Measurements from ENCODE around the gene IVL. TPM values are rescaled to one million over a fixed set of nuclear protein-coding genes. Genes with fewer than 3 reads are reported as not detected.

Gene IVL
- total RNA-seq, 1 donor from 2014 or later = 0.24 TPM

- Histone ChIP-seq H3K27me3 (ENCODE audit: low read depth) (no peaks in the 10 kb centered on the region), H3K9me3 (no peaks in the 10 kb centered on the region), H3K4me1 (no peaks in the 10 kb centered on the region), H3K36me3 (no peaks in the 10 kb centered on the region), H3K27ac (no peak overlapping the region), H3K4me3 (no peak overlapping the region)
- intact Hi-C loops (cut with DNase I) = no loop called here
- DNase-seq = no peak
- TF ChIP-seq CTCF (IDR thresholded peaks at IDR 0.05) = no peak
- ATAC-seq = no peak
These were observed 42.0 kb upstream of the IVL start for GRCh38 chr1:152866321-152866720.

- no peaks in the 10 kb centered on the region for H3K36me3 ChIP-seq
- H3K27ac ChIP-seq = no peak overlapping the region
- DNase-seq = peak; percentile 53
- ATAC-seq = peak; percentile 81 to 88
- peak; percentile 69 for TF ChIP-seq CTCF (IDR thresholded peaks at IDR 0.05)
- H3K4me3 ChIP-seq = no peak overlapping the region
- H3K27me3 ChIP-seq (ENCODE audit: low read depth) = no peaks in the 10 kb centered on the region
- H3K9me3 ChIP-seq = no peaks in the 10 kb centered on the region
- no peaks in the 10 kb centered on the region for H3K4me1 ChIP-seq
- intact Hi-C loops (cut with DNase I) = no loop called here
These were observed 38.4 kb upstream of the IVL start for GRCh38 chr1:152869808-152870419.

DNA sequence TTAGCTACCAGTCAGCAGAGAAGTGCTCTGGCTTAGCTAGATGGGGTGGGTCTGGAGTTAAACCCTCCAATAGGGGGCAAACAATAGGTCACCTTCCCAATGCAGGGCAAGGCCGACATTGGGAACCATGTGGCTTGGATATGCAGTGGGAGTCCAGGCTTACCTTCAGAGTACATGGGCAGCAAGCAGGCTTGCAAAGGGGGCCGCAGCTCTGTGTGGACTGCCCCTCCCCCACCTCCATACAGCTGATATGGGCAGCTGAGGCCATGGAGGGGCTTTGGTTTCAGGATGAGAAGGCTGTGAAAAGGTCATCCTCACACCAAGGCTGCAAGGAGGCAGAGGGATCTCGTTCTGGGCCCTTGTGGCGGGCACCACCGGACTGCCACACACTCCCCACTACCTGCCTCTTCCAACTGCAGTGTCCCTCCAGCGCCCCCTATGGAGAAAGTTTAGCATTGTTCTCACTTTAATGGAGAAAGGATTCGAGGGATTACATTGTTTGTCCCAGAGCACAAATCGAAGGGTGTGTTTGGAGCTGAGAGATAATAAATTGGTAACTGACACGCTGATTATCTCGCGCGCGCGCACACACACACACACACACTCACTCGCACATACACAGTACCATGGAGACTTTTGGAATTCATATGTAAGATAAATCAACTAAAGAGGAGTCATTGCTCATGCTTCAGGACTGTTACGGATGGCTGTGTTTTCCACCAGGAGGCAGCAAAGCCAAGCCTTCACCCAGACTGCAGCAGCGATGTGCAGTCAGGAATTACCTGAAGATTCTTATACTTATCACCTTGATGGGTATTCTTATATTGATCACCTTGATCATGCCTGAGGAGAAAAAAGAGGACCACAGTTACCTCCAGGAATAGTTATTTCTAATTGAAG lies 37.3 kb upstream of the IVL start:
- Histone ChIP-seq H3K4me1 (no peaks in the 10 kb centered on the region), H3K27ac (no peak overlapping the region), H3K4me3 (no peak overlapping the region), H3K27me3 (ENCODE audit: low read depth) (no peaks in the 10 kb centered on the region), H3K36me3 (no peaks in the 10 kb centered on the region), H3K9me3 (no peaks in the 10 kb centered on the region)
- ATAC-seq (peak in 1 of 2 donors; percentile 14), DNase-seq (no peak)
- intact Hi-C loops (cut with DNase I) = no loop called here
- TF ChIP-seq CTCF (IDR thresholded peaks at IDR 0.05) = no peak

DNA sequence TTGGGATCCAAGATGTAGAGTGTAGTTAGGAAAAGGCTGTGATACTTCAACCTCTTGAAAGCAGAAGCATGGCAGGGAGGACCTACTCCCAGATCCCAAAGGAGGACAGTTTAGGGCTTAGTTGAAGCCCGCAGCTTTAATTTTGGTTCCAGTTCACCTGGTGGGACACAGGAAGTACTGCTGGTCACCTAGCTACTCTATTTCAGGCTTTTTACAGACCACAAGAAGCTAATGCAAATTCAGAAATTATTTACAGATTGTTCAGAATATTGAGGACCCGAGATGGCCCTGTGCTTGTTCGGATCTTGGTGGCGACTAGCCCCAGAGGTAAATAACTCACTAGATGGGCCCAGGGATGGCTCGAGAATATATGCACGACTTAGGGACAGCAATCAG lies 36.6 kb upstream of the IVL start:
- no peak for TF ChIP-seq CTCF (IDR thresholded peaks at IDR 0.05)
- Histone ChIP-seq H3K36me3 (no peaks in the 10 kb centered on the region), H3K4me3 (no peak overlapping the region), H3K27me3 (ENCODE audit: low read depth) (no peaks in the 10 kb centered on the region), H3K27ac (no peak overlapping the region), H3K4me1 (no peaks in the 10 kb centered on the region), H3K9me3 (no peaks in the 10 kb centered on the region)
- intact Hi-C loops (cut with DNase I) = no loop called here
- no peak for ATAC-seq
- no peak for DNase-seq

GRCh38 chr1:152873495-152873894 lies 34.9 kb upstream of the IVL start:
- H3K27ac ChIP-seq = no peak overlapping the region
- H3K27me3 ChIP-seq (ENCODE audit: low read depth) = no peaks in the 10 kb centered on the region
- no peaks in the 10 kb centered on the region for H3K4me1 ChIP-seq
- DNase-seq = no peak
- H3K9me3 ChIP-seq = no peaks in the 10 kb centered on the region
- H3K36me3 ChIP-seq = no peaks in the 10 kb centered on the region
- ATAC-seq = no peak
- H3K4me3 ChIP-seq = no peak overlapping the region
- intact Hi-C loops (cut with DNase I) = no loop called here
- no peak for TF ChIP-seq CTCF (IDR thresholded peaks at IDR 0.05)
